ENCODE results near the gene CHCHD4. TPM values are rescaled to one million over a fixed set of nuclear protein-coding genes. Genes with fewer than 3 reads are reported as not detected.

CHCHD4 gene
- total and polyA plus RNA-seq, 10 of the 15 experiments (the other 5 are each of a cell fraction or from before 2014, with no cell fraction given), result 21.0 to 46.8 (median 29.0) TPM

- H3K9ac ChIP-seq (ENCODE audit: control insufficient read depth, insufficient read depth, low read length), result no peak overlapping the region
- H4K20me1 ChIP-seq (ENCODE audit: control insufficient read depth, insufficient read depth), result no peaks in the 10 kb centered on the region; the same call in 1 of the 2 replicates
- no peak for FAIRE-seq
- no peaks in the 10 kb centered on the region for H3K4me1 ChIP-seq (ENCODE audit: control insufficient read depth, insufficient read depth, low read length)
- ATAC-seq, result no peak
- RAD21 ChIA-PET (ENCODE audit: unreplicated experiment), result interaction anchor here (0.6 kb wide), 1 partner anchor 982 kb away, joined by 6 read pairs; no protein-coding TSS in a partner anchor
- BruUV-seq (replicated peaks), result no TSS peak
- no peak overlapping the region for H3K4me2 ChIP-seq (ENCODE audit: control insufficient read depth, insufficient read depth)
- H3K9me3 ChIP-seq (replicated peaks; ENCODE audit: control insufficient read depth, insufficient read depth, low read length), result no peaks in the 10 kb centered on the region
- H3K79me2 ChIP-seq (ENCODE audit: control insufficient read depth, insufficient read depth, low read length), result peaks cover 15% of the 10 kb centered on the region
- no peak overlapping the region for H2AFZ ChIP-seq (ENCODE audit: control insufficient read depth, low read depth, low read length)
- TF ChIP-seq RBBP5 (conservative IDR thresholded peaks at IDR 0.05) (no peak), NBN (IDR thresholded peaks at IDR 0.05) (no peak)
- POLR2A ChIA-PET, result interaction anchor here (1.1 kb wide), 1 partner anchor 12 kb away, joined by 3 read pairs; no protein-coding TSS in a partner anchor
- no peak for DNase-seq (ENCODE audit: low read depth, low spot score)
- peaks cover 11 to 16% of the 10 kb centered on the region in 2 experiments; a peak in 3 of 4 replicates for H3K36me3 ChIP-seq (ENCODE audit: control insufficient read depth in 2 of 2, insufficient read depth in 2 of 2, low read length in 1 of 2)
- intact Hi-C loops (cut with micrococcal nuclease; ENCODE audit: unreplicated experiment) (no loop called here), in situ Hi-C loops (cut with MboI) (loop anchor here (5.0 kb wide), 1 partner anchor 221 kb away; no protein-coding TSS in a partner anchor)
- WGBS (ENCODE audit: insufficient coverage, insufficient replicate concordance, low lambda C conversion rate, missing lambda C conversion rate), result 86% methylated on average over 13 of the region's 13 CpGs
- CTCF ChIA-PET, result interaction anchor here (1.1 kb wide), 1 partner anchor 222 kb away, joined by 3 read pairs; no protein-coding TSS in a partner anchor
- SMC1A ChIA-PET (ENCODE audit: uncharacterized antibody, unreplicated experiment), result interaction anchor here (1.1 kb wide), 1 partner anchor 58 kb away, joined by 3 read pairs; no protein-coding TSS in a partner anchor
- no peak overlapping the region for H3K27ac ChIP-seq (ENCODE audit: control insufficient read depth, insufficient read depth)
- H3K4me3 ChIP-seq, result no peak overlapping the region
- no peaks in the 10 kb centered on the region for H3K27me3 ChIP-seq (replicated peaks in 1 of 2; ENCODE audit: control insufficient read depth in 2 of 2, insufficient read depth in 2 of 2, low read length in 1 of 2)
These were observed 6.0 kb downstream of the CHCHD4 start for GRCh38 chr3:14118400-14119381.

GRCh38 chr3:14117468-14118399, 6.9 kb downstream of the CHCHD4 start:
- intact Hi-C loops (cut with micrococcal nuclease; ENCODE audit: unreplicated experiment) (no loop called here), in situ Hi-C loops (cut with MboI) (loop anchor here (5.0 kb wide), 1 partner anchor 220 kb away; no protein-coding TSS in a partner anchor)
- Histone ChIP-seq H3K9ac (ENCODE audit: control insufficient read depth, insufficient read depth, low read length) (no peak overlapping the region), H3K27ac (ENCODE audit: control insufficient read depth, insufficient read depth) (no peak overlapping the region), H4K20me1 (ENCODE audit: control insufficient read depth, insufficient read depth) (no peaks in the 10 kb centered on the region; the same call in 1 of the 2 replicates), H3K79me2 (ENCODE audit: control insufficient read depth, insufficient read depth, low read length) (peaks cover 7% of the 10 kb centered on the region), H3K4me3 (no peak overlapping the region), H3K4me2 (ENCODE audit: control insufficient read depth, insufficient read depth) (no peak overlapping the region), H2AFZ (ENCODE audit: control insufficient read depth, low read depth, low read length) (no peak overlapping the region), H3K4me1 (ENCODE audit: control insufficient read depth, insufficient read depth, low read length) (no peaks in the 10 kb centered on the region), H3K36me3 (ENCODE audit: control insufficient read depth in 2 of 2, insufficient read depth in 2 of 2, low read length in 1 of 2) (peaks cover 13 to 16% of the 10 kb centered on the region in 2 experiments; a peak in 3 of 4 replicates), H3K27me3 (replicated peaks in 1 of 2; ENCODE audit: control insufficient read depth in 2 of 2, insufficient read depth in 2 of 2, low read length in 1 of 2) (no peaks in the 10 kb centered on the region), H3K9me3 (replicated peaks; ENCODE audit: control insufficient read depth, insufficient read depth, low read length) (no peaks in the 10 kb centered on the region)
- no TSS peak for BruUV-seq (replicated peaks)
- no peak for ATAC-seq
- 98% methylated on average over 10 of the region's 10 CpGs for WGBS (ENCODE audit: insufficient coverage, insufficient replicate concordance, low lambda C conversion rate, missing lambda C conversion rate)
- POLR2A ChIA-PET, result no interaction called here
- CTCF ChIA-PET, result interaction anchor here (1.1 kb wide), 1 partner anchor 221 kb away, joined by 3 read pairs; no protein-coding TSS in a partner anchor
- SMC1A ChIA-PET (ENCODE audit: uncharacterized antibody, unreplicated experiment), result no interaction called here
- FAIRE-seq, result no peak
- DNase-seq (ENCODE audit: low read depth, low spot score), result no peak
- RAD21 ChIA-PET (ENCODE audit: unreplicated experiment), result no interaction called here
- TF ChIP-seq BACH1 (IDR thresholded peaks at IDR 0.05; ENCODE audit: borderline replicate concordance) (no peak), BCL11A (IDR thresholded peaks at IDR 0.05; ENCODE audit: low read depth, low read length) (no peak), IRF4 (IDR thresholded peaks at IDR 0.05; ENCODE audit: low read depth, low read length) (no peak), LARP7 (IDR thresholded peaks at IDR 0.05) (no peak), CREB1 (IDR thresholded peaks at IDR 0.05; ENCODE audit: low read depth) (no peak), CREM (IDR thresholded peaks at IDR 0.05; ENCODE audit: low read depth) (no peak), ESRRA (IDR thresholded peaks at IDR 0.05; ENCODE audit: low read length) (no peak), MEF2B (IDR thresholded peaks at IDR 0.05; ENCODE audit: partially characterized antibody, poor library complexity, severe bottlenecking) (no peak)
- TF ChIP-seq, protein P1, sequence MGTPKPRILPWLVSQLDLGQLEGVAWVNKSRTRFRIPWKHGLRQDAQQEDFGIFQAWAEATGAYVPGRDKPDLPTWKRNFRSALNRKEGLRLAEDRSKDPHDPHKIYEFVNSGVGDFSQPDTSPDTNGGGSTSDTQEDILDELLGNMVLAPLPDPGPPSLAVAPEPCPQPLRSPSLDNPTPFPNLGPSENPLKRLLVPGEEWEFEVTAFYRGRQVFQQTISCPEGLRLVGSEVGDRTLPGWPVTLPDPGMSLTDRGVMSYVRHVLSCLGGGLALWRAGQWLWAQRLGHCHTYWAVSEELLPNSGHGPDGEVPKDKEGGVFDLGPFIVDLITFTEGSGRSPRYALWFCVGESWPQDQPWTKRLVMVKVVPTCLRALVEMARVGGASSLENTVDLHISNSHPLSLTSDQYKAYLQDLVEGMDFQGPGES (IDR thresholded peaks at IDR 0.05), result no peak

All from GM12878 (cell line).